PC-9 (cell line): Measurements from ENCODE around the gene MRPL14.

ENCODE experiments used
- CTCF ChIP-seq: fragments of 200-600 bp; sonication (generic); conservative IDR thresholded peaks from 2 replicates; pipeline ENCODE4 v1.6.1; 2017; ENCODE audit warnings: mixed run types, antibody characterized with exemption, mild to moderate bottlenecking, moderate library complexity
- EZH2 ChIP-seq: fragments of 200-600 bp; sonication (generic); IDR thresholded peaks from 2 replicates; pipeline ENCODE4 v1.8.0; 2017; ENCODE audit warnings: antibody characterized with exemption, low read depth

- no peak for TF ChIP-seq CTCF
- no peak for TF ChIP-seq EZH2
These were observed 16.5 kb upstream of the MRPL14 start for GRCh38 chr6:44143731-44144130.
